ENCODE data around the gene SNCB. TPM values are rescaled to one million over a fixed set of nuclear protein-coding genes. Genes with fewer than 3 reads are reported as not detected.

The SNCB gene
- total and polyA plus RNA-seq, 2 experiments from 2014 or later: not detected

GRCh38 chr5:176589039-176589769 lies 41.1 kb downstream of the SNCB start:
- Histone ChIP-seq H3F3A (ENCODE audit: insufficient read depth) (no peaks in the 10 kb centered on the region), H3K36me3 (ENCODE audit: low read depth) (no peaks in the 10 kb centered on the region), H3K4me3 (no peak overlapping the region), H3K4me2 (ENCODE audit: unreplicated experiment) (no peak overlapping the region), H2AFZ (no peak overlapping the region), H3K4me1 (ENCODE audit: insufficient read depth) (no peaks in the 10 kb centered on the region), H3K9me3 (ENCODE audit: low read depth) (no peaks in the 10 kb centered on the region), H3K9me2 (ENCODE audit: insufficient read depth) (no peaks in the 10 kb centered on the region), H3K27ac (no peak overlapping the region), H3K9ac (no peak overlapping the region), H3K27me3 (replicated peaks; ENCODE audit: insufficient read depth) (no peaks in the 10 kb centered on the region), H3K79me2 (ENCODE audit: insufficient read depth) (no peaks in the 10 kb centered on the region), H4K20me1 (ENCODE audit: insufficient read depth) (no peaks in the 10 kb centered on the region)
- TF ChIP-seq EZH2 (IDR thresholded peaks at IDR 0.05; ENCODE audit: insufficient read depth, poor library complexity, severe bottlenecking): no peak
- TF ChIP-seq EZH2phosphoT487 (IDR thresholded peaks at IDR 0.05; ENCODE audit: insufficient read depth, low read depth): no peak
- in situ Hi-C loops (cut with MboI): no loop called here
- 80 to 84% methylated on average over 25 to 31 of the region's 31 CpGs for WGBS, 2 experiments (ENCODE audit: low coverage in 1 of 2, low lambda C conversion rate in 2 of 2, missing lambda C conversion rate in 2 of 2)
- DNase-seq: no peak

GRCh38 chr5:176588297-176588696 lies 42.0 kb downstream of the SNCB start:
- no peak overlapping the region for H3K4me2 ChIP-seq (ENCODE audit: unreplicated experiment)
- no peaks in the 10 kb centered on the region for H3K4me1 ChIP-seq (ENCODE audit: insufficient read depth)
- H3K27ac ChIP-seq: no peak overlapping the region
- no peak overlapping the region for H2AFZ ChIP-seq
- no peak for DNase-seq
- no peaks in the 10 kb centered on the region for H3F3A ChIP-seq (ENCODE audit: insufficient read depth)
- in situ Hi-C loops (cut with MboI): no loop called here
- no peaks in the 10 kb centered on the region for H3K36me3 ChIP-seq (ENCODE audit: low read depth)
- H3K9me3 ChIP-seq (ENCODE audit: low read depth): no peaks in the 10 kb centered on the region
- no peaks in the 10 kb centered on the region for H3K9me2 ChIP-seq (ENCODE audit: insufficient read depth)
- H3K27me3 ChIP-seq (replicated peaks; ENCODE audit: insufficient read depth): no peaks in the 10 kb centered on the region
- H4K20me1 ChIP-seq (ENCODE audit: insufficient read depth): no peaks in the 10 kb centered on the region
- H3K9ac ChIP-seq: no peak overlapping the region
- no peak for TF ChIP-seq EZH2 (IDR thresholded peaks at IDR 0.05; ENCODE audit: insufficient read depth, poor library complexity, severe bottlenecking)
- no peak for TF ChIP-seq EZH2phosphoT487 (IDR thresholded peaks at IDR 0.05; ENCODE audit: insufficient read depth, low read depth)
- no peak overlapping the region for H3K4me3 ChIP-seq
- no peaks in the 10 kb centered on the region for H3K79me2 ChIP-seq (ENCODE audit: insufficient read depth)

- no peak for DNase-seq
- no peak overlapping the region for H3K4me3 ChIP-seq
- 73 to 84% methylated on average over 7 of the region's 7 CpGs for WGBS, 2 experiments (ENCODE audit: low coverage in 1 of 2, low lambda C conversion rate in 2 of 2, missing lambda C conversion rate in 2 of 2)
- H3K9ac ChIP-seq: no peak overlapping the region
- H3K36me3 ChIP-seq (ENCODE audit: low read depth): no peaks in the 10 kb centered on the region
- TF ChIP-seq EZH2phosphoT487 (IDR thresholded peaks at IDR 0.05; ENCODE audit: insufficient read depth, low read depth) (no peak), EZH2 (IDR thresholded peaks at IDR 0.05; ENCODE audit: insufficient read depth, poor library complexity, severe bottlenecking) (no peak)
- H3K9me3 ChIP-seq (ENCODE audit: low read depth): no peaks in the 10 kb centered on the region
- H3K4me2 ChIP-seq (ENCODE audit: unreplicated experiment): no peak overlapping the region
- no peaks in the 10 kb centered on the region for H3K27me3 ChIP-seq (replicated peaks; ENCODE audit: insufficient read depth)
- no peaks in the 10 kb centered on the region for H3F3A ChIP-seq (ENCODE audit: insufficient read depth)
- H3K4me1 ChIP-seq (ENCODE audit: insufficient read depth): no peaks in the 10 kb centered on the region
- no peaks in the 10 kb centered on the region for H3K9me2 ChIP-seq (ENCODE audit: insufficient read depth)
- no peak overlapping the region for H3K27ac ChIP-seq
- H3K79me2 ChIP-seq (ENCODE audit: insufficient read depth): no peaks in the 10 kb centered on the region
- no peak overlapping the region for H2AFZ ChIP-seq
- in situ Hi-C loops (cut with MboI): no loop called here
- no peaks in the 10 kb centered on the region for H4K20me1 ChIP-seq (ENCODE audit: insufficient read depth)
Observed at GRCh38 chr5:176587398-176587797, 42.9 kb downstream of the SNCB start.

- H3K4me2 ChIP-seq (ENCODE audit: unreplicated experiment): no peak overlapping the region
- no peaks in the 10 kb centered on the region for H3K79me2 ChIP-seq (ENCODE audit: insufficient read depth)
- no peaks in the 10 kb centered on the region for H3K4me1 ChIP-seq (ENCODE audit: insufficient read depth)
- WGBS, 2 experiments (ENCODE audit: low coverage in 1 of 2, low lambda C conversion rate in 2 of 2, missing lambda C conversion rate in 2 of 2): 62 to 71% methylated on average over 4 of the region's 4 CpGs
- TF ChIP-seq EZH2 (IDR thresholded peaks at IDR 0.05; ENCODE audit: insufficient read depth, poor library complexity, severe bottlenecking) (no peak), EZH2phosphoT487 (IDR thresholded peaks at IDR 0.05; ENCODE audit: insufficient read depth, low read depth) (no peak)
- no peak overlapping the region for H2AFZ ChIP-seq
- H3K4me3 ChIP-seq: no peak overlapping the region
- H3F3A ChIP-seq (ENCODE audit: insufficient read depth): no peaks in the 10 kb centered on the region
- H3K36me3 ChIP-seq (ENCODE audit: low read depth): no peaks in the 10 kb centered on the region
- in situ Hi-C loops (cut with MboI): no loop called here
- DNase-seq: no peak
- H3K27me3 ChIP-seq (replicated peaks; ENCODE audit: insufficient read depth): no peaks in the 10 kb centered on the region
- no peaks in the 10 kb centered on the region for H4K20me1 ChIP-seq (ENCODE audit: insufficient read depth)
- H3K9me2 ChIP-seq (ENCODE audit: insufficient read depth): no peaks in the 10 kb centered on the region
- H3K9ac ChIP-seq: no peak overlapping the region
- no peak overlapping the region for H3K27ac ChIP-seq
- no peaks in the 10 kb centered on the region for H3K9me3 ChIP-seq (ENCODE audit: low read depth)
Observed at GRCh38 chr5:176583076-176583475, 47.3 kb downstream of the SNCB start.

Data from GM23248 (cell line).